ENCODE measurements around the gene SPATA9.

DNA sequence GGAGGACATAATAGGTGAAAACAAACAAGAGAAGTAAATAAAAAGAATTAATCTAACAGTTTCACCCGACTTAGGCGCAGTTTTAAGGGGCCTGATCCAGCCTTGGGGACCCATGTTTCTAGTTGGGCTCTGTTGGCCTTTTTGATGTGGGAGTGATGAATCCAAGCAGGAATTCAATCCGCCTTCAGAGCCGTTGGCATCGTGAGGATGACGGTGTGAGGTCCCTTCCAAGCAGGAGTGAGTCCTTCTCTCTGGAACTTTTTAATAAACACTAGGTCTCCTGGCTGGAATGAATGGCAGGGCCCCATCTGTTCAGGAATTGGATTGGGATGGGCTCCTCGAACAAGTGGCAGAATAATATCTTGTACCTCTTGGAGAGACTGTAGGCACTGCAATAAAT is 26.1 kb upstream of the SPATA9 start:
- TF ChIP-seq, protein P1, sequence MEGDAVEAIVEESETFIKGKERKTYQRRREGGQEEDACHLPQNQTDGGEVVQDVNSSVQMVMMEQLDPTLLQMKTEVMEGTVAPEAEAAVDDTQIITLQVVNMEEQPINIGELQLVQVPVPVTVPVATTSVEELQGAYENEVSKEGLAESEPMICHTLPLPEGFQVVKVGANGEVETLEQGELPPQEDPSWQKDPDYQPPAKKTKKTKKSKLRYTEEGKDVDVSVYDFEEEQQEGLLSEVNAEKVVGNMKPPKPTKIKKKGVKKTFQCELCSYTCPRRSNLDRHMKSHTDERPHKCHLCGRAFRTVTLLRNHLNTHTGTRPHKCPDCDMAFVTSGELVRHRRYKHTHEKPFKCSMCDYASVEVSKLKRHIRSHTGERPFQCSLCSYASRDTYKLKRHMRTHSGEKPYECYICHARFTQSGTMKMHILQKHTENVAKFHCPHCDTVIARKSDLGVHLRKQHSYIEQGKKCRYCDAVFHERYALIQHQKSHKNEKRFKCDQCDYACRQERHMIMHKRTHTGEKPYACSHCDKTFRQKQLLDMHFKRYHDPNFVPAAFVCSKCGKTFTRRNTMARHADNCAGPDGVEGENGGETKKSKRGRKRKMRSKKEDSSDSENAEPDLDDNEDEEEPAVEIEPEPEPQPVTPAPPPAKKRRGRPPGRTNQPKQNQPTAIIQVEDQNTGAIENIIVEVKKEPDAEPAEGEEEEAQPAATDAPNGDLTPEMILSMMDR (IDR thresholded peaks at IDR 0.05) = no peak
- TF ChIP-seq EZH2 (IDR thresholded peaks at IDR 0.05; ENCODE audit: borderline replicate concordance, insufficient read depth, low read depth, low read length, poor library complexity, severe bottlenecking) = no peak

All from B cell (primary cell).